H1 (cell line): ENCODE results near the gene ZSCAN20. TPM values are rescaled to one million over a fixed set of nuclear protein-coding genes. Genes with fewer than 3 reads are reported as not detected.

ENCODE experiments used
- CTCF ChIA-PET: fragments of 300-600 bp; sonication (Branson Sonifier 250); formaldehyde crosslinking; loops from one replicate; lab custom pipeline; 2021; ENCODE audit not compliant: partially characterized antibody; lab: Charles Lee
- POLR2A ChIA-PET: fragments of 300-600 bp; sonication (Branson Sonifier 250); formaldehyde crosslinking; loops from one replicate; lab custom pipeline; 2021; ENCODE audit warnings: inconsistent platforms; ENCODE audit not compliant: partially characterized antibody; lab: Charles Lee
- DNase-seq, 2 experiments: peaks; one replicate each; pipeline versions ENCODE4 v3.0.0 to v3.0.0-alpha.2; 2010 to 2022; ENCODE audit warnings: low spot score in 2 of 2, low read depth in 1 of 2, mixed read lengths in 1 of 2
- FAIRE-seq: peaks from 2 replicates; lab custom pipeline; 2011; peaks lifted over from hg19 to GRCh38; lab: Jason Lieb, UNC
- H2AFZ ChIP-seq: 2 replicates; pipeline ENCODE4 v1.8.1; 2012; ENCODE audit warnings: low read length, inconsistent platforms
- H2AK5ac ChIP-seq: 2 replicates; pipeline ENCODE4 v1.6.1; 2013; ENCODE audit warnings: low read depth, low read length
- H2BK120ac ChIP-seq: replicated peaks from 2 replicates; pipeline ENCODE3; 2013; ENCODE audit warnings: low read depth, low read length, inconsistent platforms
- H2BK12ac ChIP-seq: 2 replicates; pipeline ENCODE4 v1.6.1; 2013; ENCODE audit warnings: low read depth, low read length
- H2BK15ac ChIP-seq: 2 replicates; pipeline ENCODE4 v1.6.1; 2013; ENCODE audit warnings: low read length
- H2BK20ac ChIP-seq: 2 replicates; pipeline ENCODE4 v1.6.1; 2013; ENCODE audit warnings: low read length
- H2BK5ac ChIP-seq: 2 replicates; pipeline ENCODE4 v1.6.1; 2013; ENCODE audit warnings: low read depth, low read length
- H3K14ac ChIP-seq: 2 replicates; pipeline ENCODE4 v1.6.1; 2013; ENCODE audit warnings: inconsistent platforms; ENCODE audit not compliant: insufficient read length
- H3K18ac ChIP-seq: 2 replicates; pipeline ENCODE4 v1.6.1; 2013; ENCODE audit warnings: low read length; ENCODE audit errors: extremely low read depth
- H3K23ac ChIP-seq: 2 replicates; pipeline ENCODE4 v1.6.1; 2013; ENCODE audit warnings: inconsistent platforms; ENCODE audit not compliant: insufficient read length
- H3K23me2 ChIP-seq: 2 replicates; pipeline ENCODE4 v1.6.1; 2013; ENCODE audit warnings: low read depth, low read length
- H3K27ac ChIP-seq: 2 replicates; pipeline ENCODE4 v1.6.1; 2011; ENCODE audit warnings: low read depth, low read length, inconsistent platforms
- H3K27me3 ChIP-seq, 4 experiments: replicated peaks in 1 of 4; 1 replicate in 1 of 4; 2 replicates in 3 of 4; pipeline versions ENCODE4 v1.6.1 to v1.8.1; 2011 to 2013; ENCODE audit warnings: low read length in 3 of 4, mild to moderate bottlenecking in 3 of 4, inconsistent platforms in 2 of 4, mixed read lengths in 2 of 4, moderate library complexity in 1 of 4; ENCODE audit not compliant: control insufficient read depth in 3 of 4, insufficient read depth in 3 of 4; ENCODE audit errors: extremely low read depth in 1 of 4
- H3K36me3 ChIP-seq, 4 experiments: 2 replicates each; pipeline versions ENCODE4 v1.6.1 to v1.8.1; 2011 to 2013; ENCODE audit warnings: mild to moderate bottlenecking in 4 of 4, low read length in 3 of 4, moderate library complexity in 2 of 4, control low read depth in 1 of 4, inconsistent platforms in 1 of 4; ENCODE audit not compliant: insufficient read depth in 4 of 4, control insufficient read depth in 2 of 4
- H3K4ac ChIP-seq: replicated peaks from 2 replicates; pipeline ENCODE3; 2013; ENCODE audit warnings: low read length, low read depth, mixed read lengths, inconsistent platforms; ENCODE audit not compliant: insufficient read length
- H3K4me1 ChIP-seq, 4 experiments: replicated peaks in 1 of 4; 1 replicate in 1 of 4; 2 replicates in 3 of 4; pipeline versions ENCODE4 v1.6.1 to v1.8.1; 2011 to 2013; ENCODE audit warnings: low read length in 3 of 4, inconsistent platforms in 2 of 4, mixed read lengths in 1 of 4; ENCODE audit not compliant: insufficient read depth in 4 of 4, control insufficient read depth in 3 of 4
- H3K4me2 ChIP-seq, 2 experiments: 2 replicates each; pipeline versions ENCODE4 v1.6.1 to v1.8.1; 2011 to 2013; ENCODE audit warnings: low read depth in 2 of 2, low read length in 2 of 2, control low read depth in 1 of 2, inconsistent platforms in 1 of 2, mild to moderate bottlenecking in 1 of 2; ENCODE audit not compliant: insufficient read depth in 1 of 2
- H3K4me3 ChIP-seq, 4 experiments: fragments of 200-600, 300-600 bp in 1 of 4; sonication (generic), shearing (Covaris generic), sonication (Bioruptor Twin) in 1 of 4; 2 replicates each; pipeline versions ENCODE4 v1.5.1 to v1.8.1; 2011 to 2016; ENCODE audit warnings: low read length in 4 of 4, low read depth in 3 of 4, control low read depth in 2 of 4, inconsistent platforms in 2 of 4, mild to moderate bottlenecking in 2 of 4, mixed read lengths in 1 of 4, moderate library complexity in 1 of 4; ENCODE audit not compliant: insufficient read depth in 2 of 4; ENCODE audit errors: extremely low read depth in 1 of 4
- H3K56ac ChIP-seq: replicated peaks from 2 replicates; pipeline ENCODE3; 2013; ENCODE audit warnings: low read depth, mild to moderate bottlenecking, mixed read lengths, low read length, inconsistent platforms; ENCODE audit not compliant: insufficient read length
- H3K79me1 ChIP-seq: 2 replicates; pipeline ENCODE4 v1.6.1; 2013; ENCODE audit warnings: low read depth, low read length, control low read depth
- H3K79me2 ChIP-seq, 2 experiments: 2 replicates each; pipeline versions ENCODE4 v1.6.1 to v1.8.1; 2012 to 2013; ENCODE audit warnings: low read length in 2 of 2, mild to moderate bottlenecking in 2 of 2, inconsistent platforms in 1 of 2; ENCODE audit not compliant: insufficient read depth in 2 of 2, control insufficient read depth in 1 of 2
- H3K9ac ChIP-seq, 4 experiments: replicated peaks in 1 of 4; 1 replicate in 1 of 4; 2 replicates in 3 of 4; pipeline versions ENCODE4 v1.6.1 to v1.8.1; 2011 to 2013; ENCODE audit warnings: low read depth in 3 of 4, low read length in 3 of 4, control low read depth in 2 of 4, mild to moderate bottlenecking in 2 of 4, moderate library complexity in 2 of 4, inconsistent platforms in 1 of 4; ENCODE audit errors: extremely low read depth in 1 of 4
- H3K9me3 ChIP-seq, 2 experiments: 2 replicates each; pipeline versions ENCODE4 v1.6.1 to v1.8.1; 2012 to 2013; ENCODE audit warnings: mild to moderate bottlenecking in 2 of 2, moderate library complexity in 2 of 2, control low read depth in 1 of 2, inconsistent platforms in 1 of 2, low read depth in 1 of 2, low read length in 1 of 2, mixed read lengths in 1 of 2; ENCODE audit not compliant: insufficient read depth in 2 of 2
- H4K20me1 ChIP-seq, 2 experiments: replicated peaks in 1 of 2; 2 replicates each; pipeline versions ENCODE3 to v1.8.1; 2011 to 2013; ENCODE audit warnings: inconsistent platforms in 2 of 2, low read length in 2 of 2, mild to moderate bottlenecking in 1 of 2; ENCODE audit not compliant: insufficient read depth in 2 of 2, control insufficient read depth in 1 of 2
- H4K5ac ChIP-seq: 2 replicates; pipeline ENCODE4 v1.6.1; 2013; ENCODE audit warnings: low read length, low read depth, mixed read lengths, inconsistent platforms; ENCODE audit not compliant: insufficient read length
- H4K8ac ChIP-seq: 2 replicates; pipeline ENCODE4 v1.8.0; 2013; ENCODE audit warnings: mild to moderate bottlenecking, moderate library complexity, low read length, inconsistent platforms; ENCODE audit not compliant: insufficient read depth; ENCODE audit errors: extremely low read depth
- H4K91ac ChIP-seq: replicated peaks from 2 replicates; pipeline ENCODE3; 2013; ENCODE audit warnings: low read length, mixed read lengths, inconsistent platforms; ENCODE audit not compliant: insufficient read length
- CHD2 ChIP-seq: IDR thresholded peaks from 2 replicates; pipeline ENCODE4 v1.6.1; 2012; ENCODE audit warnings: low read length, improper control_type of control experiment
- CREB1 ChIP-seq: IDR thresholded peaks from 2 replicates; pipeline ENCODE4 v1.6.1; 2012; ENCODE audit warnings: inconsistent platforms
- EP300 ChIP-seq, 2 experiments: IDR thresholded peaks; 1 replicate in 1 of 2; 2 replicates in 1 of 2; pipeline ENCODE4 v1.6.1; 2011 to 2012; ENCODE audit warnings: low read depth in 2 of 2, low read length in 2 of 2, mild to moderate bottlenecking in 2 of 2, borderline replicate concordance in 1 of 2, inconsistent platforms in 1 of 2, moderate library complexity in 1 of 2
- whole genome bisulfite sequencing, 2 experiments: shearing (Covaris generic) in 1 of 2; methylation state at CpG; one replicate each; pipeline versions ENCODE4 v1.1.6 to v1.1.7; 2013 to 2015; ENCODE audit warnings: low lambda C conversion rate in 2 of 2, mixed read lengths in 2 of 2, inconsistent platforms in 1 of 2, low coverage in 1 of 2, missing lambda C conversion rate in 1 of 2; ENCODE audit not compliant: insufficient replicate concordance in 2 of 2, insufficient coverage in 1 of 2, insufficient read length in 1 of 2; ENCODE audit errors: extremely low coverage in 1 of 2, missing lambda C conversion rate in 1 of 2; 5-methylcytosine and 5-hydroxymethylcytosine counted together
- polyA plus RNA-seq, 7 experiments: library from polyadenylated mRNA; depleted of rRNA in 3 of 7; stranded (reverse) in 5 of 7; unstranded in 2 of 7; fragments of >200 nt in 5 of 7; fragments of 200-250 nt in 2 of 7; gene quantifications; 1 replicate in 5 of 7; 2 replicates in 1 of 7; 4 replicates in 1 of 7; pipeline versions ENCODE4 v1.2.1 to v1.2.3, GENCODE V29; 2011 to 2013; ENCODE audit warnings: missing spikeins in 2 of 7, mixed read lengths in 2 of 7
- total RNA-seq: library from RNA; stranded (reverse); fragmentation: NEBNext Ultra II Directional; extraction: Animal tissue kit (Norgen Biotek cat#: 25700); gene quantifications from 2 replicates; pipeline ENCODE4 v1.2.1, GENCODE V29; 2021

ZSCAN20 gene
- total and polyA plus RNA-seq, 2 of the 8 experiments (the other 6 are each of a cell fraction or from before 2014, with no cell fraction given), result 0.70 to 3.4 TPM

- FAIRE-seq, result no peak
- no peak overlapping the region for H3K56ac ChIP-seq
- no peaks in the 10 kb centered on the region for H3K79me1 ChIP-seq
Observed at GRCh38 chr1:33502726-33503125, 30.3 kb downstream of the ZSCAN20 start.

More at GRCh38 chr1:33502726-33503125, 30.3 kb downstream of the ZSCAN20 start:
- Histone ChIP-seq H3K4me3 (no peak overlapping the region), H2BK120ac (no peak overlapping the region), H3K18ac (no peak overlapping the region), H4K20me1 (peaks cover 0 to 2% of the 10 kb centered on the region in 2 experiments), H2BK12ac (no peak overlapping the region), H2AK5ac (no peak overlapping the region), H3K27ac (no peak overlapping the region), H2BK15ac (no peak overlapping the region), H2BK20ac (0 out of 2 replicates have a peak overlapping the region, but pooled peaks have one; percentile 10), H3K23ac (no peak overlapping the region), H3K4ac (no peak overlapping the region), H3K79me2 (no peaks in the 10 kb centered on the region), H3K27me3 (no peaks in the 10 kb centered on the region), H3K9me3 (peaks cover 0 to 2% of the 10 kb centered on the region in 2 experiments; a peak in 1 of 4 replicates), H2AFZ (no peak overlapping the region), H4K8ac (no peak overlapping the region), H4K5ac (no peak overlapping the region), H3K23me2 (no peaks in the 10 kb centered on the region), H3K14ac (no peak overlapping the region)
- no peak for DNase-seq
- TF ChIP-seq EP300 (IDR thresholded peaks at IDR 0.05; ENCODE audit: borderline replicate concordance in 1 of 2, low read depth in 2 of 2, low read length in 2 of 2), result no peak
- no peak for TF ChIP-seq CHD2
- no peak for TF ChIP-seq CREB1
- TF ChIP-seq, all 59 proteins: peak for 0
- Histone ChIP-seq H3K4me2 (no peak overlapping the region), H3K36me3 (no peaks in the 10 kb centered on the region), H4K91ac (no peak overlapping the region), H3K9ac (no peak overlapping the region), H2BK5ac (no peak overlapping the region), H3K4me1 (0 out of 7 replicates have a peak, but pooled peaks cover 0 to 1% (median 0%) of the 10 kb centered on the region in 4 experiments)
- ChIA-PET CTCF (interaction anchor here (0.9 to 1.1 kb wide), 5 partner anchors 8 to 122 kb away, joined by 3 to 4 read pairs (median 3); no protein-coding TSS in a partner anchor), POLR2A (no interaction called here)
- WGBS, 2 experiments, result 75% methylated on average over 5 of the region's 5 CpGs; no CpG with 5 or more reads in 1 of the 2 experiments
